HepG2 (cell line): ENCODE data around the gene BCL11B. TPM values are rescaled to one million over a fixed set of nuclear protein-coding genes. Genes with fewer than 3 reads are reported as not detected.

Experiments
- ARID4A ChIP-seq: sonication (generic); formaldehyde crosslinking; IDR thresholded peaks from 2 replicates; pipeline ENCODE4 v1.5.0; 2020; ENCODE audit warnings: mild to moderate bottlenecking, missing genetic modification reagents, borderline replicate concordance
- ARID5B ChIP-seq: IDR thresholded peaks from 2 replicates; pipeline ENCODE4 v1.4.0; 2020; ENCODE audit warnings: mild to moderate bottlenecking, missing genetic modification reagents
- CBX5 ChIP-seq: sonication (generic); formaldehyde crosslinking; IDR thresholded peaks from 2 replicates; pipeline ENCODE4 v1.4.0; 2020; ENCODE audit warnings: missing genetic modification reagents, borderline replicate concordance
- EP300 ChIP-seq, 3 experiments: sonication (generic) in 1 of 3; formaldehyde crosslinking in 1 of 3; IDR thresholded peaks; 2 replicates each; pipeline versions ENCODE4 v1.5.1 to v1.6.1; 2011 to 2020; ENCODE audit warnings: low read depth in 2 of 3, low read length in 2 of 3, borderline replicate concordance in 1 of 3, improper control_type of control experiment in 1 of 3, mild to moderate bottlenecking in 1 of 3, missing genetic modification reagents in 1 of 3, moderate library complexity in 1 of 3
- MXI1 ChIP-seq: IDR thresholded peaks from 3 replicates; pipeline ENCODE4 v1.6.1; 2012; ENCODE audit warnings: low read depth, low read length, inconsistent platforms, borderline replicate concordance
- NR2F1 ChIP-seq, 2 experiments: fragments of 450-650 bp in 1 of 2; formaldehyde crosslinking in 1 of 2; IDR thresholded peaks; 2 replicates each; pipeline versions ENCODE4 v1.5.0 to v1.6.1; 2016 to 2020; ENCODE audit warnings: mild to moderate bottlenecking in 1 of 2, missing compliant biosample characterization in 1 of 2, missing genetic modification reagents in 1 of 2, moderate library complexity in 1 of 2
- PBX2 ChIP-seq: IDR thresholded peaks from 2 replicates; pipeline ENCODE4 v1.6.1; 2016; ENCODE audit warnings: control low read depth
- PCBP1 ChIP-seq: fragments of 200-400 bp; formaldehyde crosslinking; IDR thresholded peaks from 2 replicates; pipeline ENCODE4 v1.6.1; 2017; ENCODE audit warnings: mild to moderate bottlenecking, low read depth, low read length, borderline replicate concordance
- ZBTB21 ChIP-seq: sonication (generic); formaldehyde crosslinking; IDR thresholded peaks from 2 replicates; pipeline ENCODE4 v1.4.0; 2020; ENCODE audit warnings: missing genetic modification reagents
- ZFP36 ChIP-seq: fragments of 150-350 bp; IDR thresholded peaks from 2 replicates; pipeline ENCODE4 v1.6.1; 2018; ENCODE audit warnings: borderline replicate concordance, low read length, low read depth; ENCODE audit not compliant: partially characterized antibody
- ZIK1 ChIP-seq: sonication (generic); formaldehyde crosslinking; IDR thresholded peaks from 2 replicates; pipeline ENCODE4 v1.5.0; 2020; ENCODE audit warnings: mild to moderate bottlenecking, low read depth, missing genetic modification reagents, borderline replicate concordance
- ZNF557 ChIP-seq: sonication (generic); formaldehyde crosslinking; IDR thresholded peaks from 2 replicates; pipeline ENCODE4 v1.4.0; 2020; ENCODE audit warnings: missing genetic modification reagents
- polyA plus RNA-seq, 8 experiments: library from polyadenylated mRNA; depleted of rRNA in 3 of 8; stranded (reverse) in 7 of 8; unstranded in 1 of 8; fragments of >200 nt; fragmentation: Illumina TruSeq in 4 of 8; extraction: Trizol in 4 of 8; gene quantifications; 2 replicates each; pipeline versions ENCODE4 v1.2.1 to v1.2.3, GENCODE V29; 2011 to 2016; ENCODE audit warnings: low read depth in 4 of 8, missing spikeins in 1 of 8, mixed read lengths in 1 of 8; ENCODE audit not compliant: insufficient read depth in 1 of 8
- total RNA-seq, 5 experiments: library from RNA; depleted of rRNA; stranded (reverse); fragments of >200 nt; fragmentation: Illumina TruSeq; extraction: Trizol; gene quantifications; 2 replicates each; pipeline ENCODE4 v1.2.3, GENCODE V29; 2016; ENCODE audit warnings: low read depth in 1 of 5
- TF ChIP-seq, protein P1 (sequence below): sonication (generic); formaldehyde crosslinking; IDR thresholded peaks from 2 replicates; pipeline ENCODE4 v1.8.0; 2022; ENCODE audit warnings: missing genetic modification reagents, mild to moderate bottlenecking, moderate library complexity, borderline replicate concordance
- TF ChIP-seq, protein P2 (sequence below): sonication (generic); formaldehyde crosslinking; IDR thresholded peaks from 2 replicates; pipeline ENCODE4 v1.5.0; 2020; ENCODE audit warnings: mild to moderate bottlenecking, missing genetic modification reagents, moderate library complexity

Gene BCL11B
- total and polyA plus RNA-seq, 2 of the 13 experiments (the other 11 are each of a cell fraction or from before 2014, with no cell fraction given), result not detected

DNA sequence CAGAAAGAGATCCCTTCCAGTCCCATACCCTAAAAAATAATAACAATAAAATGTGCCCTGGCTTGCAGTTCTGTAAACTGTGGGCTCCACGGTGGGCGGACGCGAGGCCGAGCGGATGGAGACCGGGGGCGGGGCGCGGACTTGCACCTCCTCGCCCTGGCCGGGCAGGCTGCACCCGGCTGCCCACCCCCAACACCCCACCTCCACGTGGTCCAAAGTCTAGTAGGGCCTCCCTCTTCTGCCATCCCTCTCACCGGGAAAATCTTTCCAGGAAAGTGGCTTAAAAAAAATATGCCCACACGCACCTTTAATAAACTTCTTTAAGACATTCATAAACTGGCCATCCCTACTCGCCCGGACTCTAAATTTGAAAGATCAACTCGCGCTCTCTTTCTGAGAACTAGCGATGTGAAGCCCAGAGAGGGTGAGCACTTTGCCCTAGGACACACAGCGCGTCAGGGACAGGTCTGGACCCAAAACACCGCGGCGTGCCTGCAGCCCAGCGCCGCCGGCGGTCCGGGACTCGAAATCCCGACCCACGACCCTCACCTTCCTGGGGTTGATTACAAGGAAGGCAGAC lies 1.9 kb upstream of the BCL11B start (continued):
- TF ChIP-seq ZBTB21 (CRISPR knock-in tag), result no peak
- no peak for TF ChIP-seq ARID5B (CRISPR knock-in tag)
- TF ChIP-seq ZNF557, result no peak
- TF ChIP-seq ZFP36, result peak; percentile 49
- no peak for TF ChIP-seq PBX2
- TF ChIP-seq NR2F1 (CRISPR knock-in tag; IDR thresholded peaks at IDR 0.05), result no peak
- no peak for TF ChIP-seq ARID4A (CRISPR knock-in tag)
- TF ChIP-seq, protein P1, sequence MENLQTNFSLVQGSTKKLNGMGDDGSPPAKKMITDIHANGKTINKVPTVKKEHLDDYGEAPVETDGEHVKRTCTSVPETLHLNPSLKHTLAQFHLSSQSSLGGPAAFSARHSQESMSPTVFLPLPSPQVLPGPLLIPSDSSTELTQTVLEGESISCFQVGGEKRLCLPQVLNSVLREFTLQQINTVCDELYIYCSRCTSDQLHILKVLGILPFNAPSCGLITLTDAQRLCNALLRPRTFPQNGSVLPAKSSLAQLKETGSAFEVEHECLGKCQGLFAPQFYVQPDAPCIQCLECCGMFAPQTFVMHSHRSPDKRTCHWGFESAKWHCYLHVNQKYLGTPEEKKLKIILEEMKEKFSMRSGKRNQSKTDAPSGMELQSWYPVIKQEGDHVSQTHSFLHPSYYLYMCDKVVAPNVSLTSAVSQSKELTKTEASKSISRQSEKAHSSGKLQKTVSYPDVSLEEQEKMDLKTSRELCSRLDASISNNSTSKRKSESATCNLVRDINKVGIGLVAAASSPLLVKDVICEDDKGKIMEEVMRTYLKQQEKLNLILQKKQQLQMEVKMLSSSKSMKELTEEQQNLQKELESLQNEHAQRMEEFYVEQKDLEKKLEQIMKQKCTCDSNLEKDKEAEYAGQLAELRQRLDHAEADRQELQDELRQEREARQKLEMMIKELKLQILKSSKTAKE (CRISPR knock-in tag), result no peak
- TF ChIP-seq MXI1, result no peak
- no peak for TF ChIP-seq CBX5 (CRISPR knock-in tag)
- TF ChIP-seq EP300 (IDR thresholded peaks at IDR 0.05; ENCODE audit: low read depth in 2 of 2, low read length in 2 of 2), result no peak
- no peak for TF ChIP-seq EP300 (CRISPR knock-in tag; IDR thresholded peaks at IDR 0.05; ENCODE audit: borderline replicate concordance)
- TF ChIP-seq, protein P2, sequence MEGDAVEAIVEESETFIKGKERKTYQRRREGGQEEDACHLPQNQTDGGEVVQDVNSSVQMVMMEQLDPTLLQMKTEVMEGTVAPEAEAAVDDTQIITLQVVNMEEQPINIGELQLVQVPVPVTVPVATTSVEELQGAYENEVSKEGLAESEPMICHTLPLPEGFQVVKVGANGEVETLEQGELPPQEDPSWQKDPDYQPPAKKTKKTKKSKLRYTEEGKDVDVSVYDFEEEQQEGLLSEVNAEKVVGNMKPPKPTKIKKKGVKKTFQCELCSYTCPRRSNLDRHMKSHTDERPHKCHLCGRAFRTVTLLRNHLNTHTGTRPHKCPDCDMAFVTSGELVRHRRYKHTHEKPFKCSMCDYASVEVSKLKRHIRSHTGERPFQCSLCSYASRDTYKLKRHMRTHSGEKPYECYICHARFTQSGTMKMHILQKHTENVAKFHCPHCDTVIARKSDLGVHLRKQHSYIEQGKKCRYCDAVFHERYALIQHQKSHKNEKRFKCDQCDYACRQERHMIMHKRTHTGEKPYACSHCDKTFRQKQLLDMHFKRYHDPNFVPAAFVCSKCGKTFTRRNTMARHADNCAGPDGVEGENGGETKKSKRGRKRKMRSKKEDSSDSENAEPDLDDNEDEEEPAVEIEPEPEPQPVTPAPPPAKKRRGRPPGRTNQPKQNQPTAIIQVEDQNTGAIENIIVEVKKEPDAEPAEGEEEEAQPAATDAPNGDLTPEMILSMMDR (CRISPR knock-in tag), result 0 out of 2 replicates have a peak, but pooled peaks have one; percentile 5
- TF ChIP-seq ZIK1 (CRISPR knock-in tag), result no peak
- 0 out of 2 replicates have a peak, but pooled peaks have one; percentile 53 for TF ChIP-seq PCBP1
